Measurements from ENCODE around the gene INO80E. TPM values are rescaled to one million over a fixed set of nuclear protein-coding genes. Genes with fewer than 3 reads are reported as not detected.

INO80E gene
- total RNA-seq, 4 donors from 2014 or later: 8.5 to 45.0 (median 24.3) TPM

DNA sequence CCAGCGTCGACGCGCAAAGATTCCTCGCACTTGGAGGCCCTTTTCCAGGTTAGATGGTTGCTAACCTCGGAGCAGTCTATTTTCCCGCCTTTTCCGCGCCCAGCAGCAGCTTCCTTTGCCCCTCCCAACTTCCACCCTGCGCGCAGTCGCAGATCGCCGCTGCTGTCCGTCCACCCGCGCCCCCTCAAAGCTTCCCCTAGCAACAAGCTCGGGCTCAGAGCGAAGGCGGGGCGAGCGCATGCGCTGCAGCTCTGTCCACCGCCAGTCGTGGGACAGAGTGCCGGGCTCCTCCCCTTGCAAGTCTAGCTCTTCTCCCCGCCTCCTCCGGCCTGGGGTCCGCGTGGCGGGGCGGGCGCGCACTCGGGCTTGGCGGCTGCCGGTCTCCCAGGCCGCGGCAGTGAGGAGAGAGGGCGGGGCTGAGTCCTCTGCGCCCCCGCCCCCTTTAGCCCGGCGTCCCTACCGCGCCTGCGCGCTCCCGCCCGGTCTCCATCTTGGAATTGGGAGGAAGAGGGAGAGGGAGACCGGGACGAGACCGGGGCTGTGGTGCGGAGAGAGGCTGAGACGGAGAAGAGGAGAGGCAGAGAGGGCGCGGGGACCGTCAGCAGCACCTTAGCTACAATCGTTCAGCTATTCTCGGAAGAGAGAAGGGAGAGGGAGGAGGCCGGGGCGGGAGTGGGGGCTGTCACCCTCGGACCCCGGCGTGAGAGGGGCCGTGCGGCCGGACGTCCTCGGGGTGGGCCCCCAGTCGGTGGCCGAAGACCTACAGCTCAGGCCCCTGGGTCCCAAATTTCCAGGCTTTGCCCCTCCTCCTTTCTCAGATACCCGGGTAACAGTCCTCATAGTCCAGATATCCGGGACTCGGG lies 22.4 kb upstream of the INO80E start, which contains the start of gene TAOK2:
TSS of gene TAOK2 (plus strand) at position 485 of the 863 bp plus-strand sequence. CDS start 3,905 bp downstream, outside the sequence.
- TF ChIP-seq, protein P1, sequence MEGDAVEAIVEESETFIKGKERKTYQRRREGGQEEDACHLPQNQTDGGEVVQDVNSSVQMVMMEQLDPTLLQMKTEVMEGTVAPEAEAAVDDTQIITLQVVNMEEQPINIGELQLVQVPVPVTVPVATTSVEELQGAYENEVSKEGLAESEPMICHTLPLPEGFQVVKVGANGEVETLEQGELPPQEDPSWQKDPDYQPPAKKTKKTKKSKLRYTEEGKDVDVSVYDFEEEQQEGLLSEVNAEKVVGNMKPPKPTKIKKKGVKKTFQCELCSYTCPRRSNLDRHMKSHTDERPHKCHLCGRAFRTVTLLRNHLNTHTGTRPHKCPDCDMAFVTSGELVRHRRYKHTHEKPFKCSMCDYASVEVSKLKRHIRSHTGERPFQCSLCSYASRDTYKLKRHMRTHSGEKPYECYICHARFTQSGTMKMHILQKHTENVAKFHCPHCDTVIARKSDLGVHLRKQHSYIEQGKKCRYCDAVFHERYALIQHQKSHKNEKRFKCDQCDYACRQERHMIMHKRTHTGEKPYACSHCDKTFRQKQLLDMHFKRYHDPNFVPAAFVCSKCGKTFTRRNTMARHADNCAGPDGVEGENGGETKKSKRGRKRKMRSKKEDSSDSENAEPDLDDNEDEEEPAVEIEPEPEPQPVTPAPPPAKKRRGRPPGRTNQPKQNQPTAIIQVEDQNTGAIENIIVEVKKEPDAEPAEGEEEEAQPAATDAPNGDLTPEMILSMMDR (IDR thresholded peaks at IDR 0.05; ENCODE audit: low read depth): no peak

DNA sequence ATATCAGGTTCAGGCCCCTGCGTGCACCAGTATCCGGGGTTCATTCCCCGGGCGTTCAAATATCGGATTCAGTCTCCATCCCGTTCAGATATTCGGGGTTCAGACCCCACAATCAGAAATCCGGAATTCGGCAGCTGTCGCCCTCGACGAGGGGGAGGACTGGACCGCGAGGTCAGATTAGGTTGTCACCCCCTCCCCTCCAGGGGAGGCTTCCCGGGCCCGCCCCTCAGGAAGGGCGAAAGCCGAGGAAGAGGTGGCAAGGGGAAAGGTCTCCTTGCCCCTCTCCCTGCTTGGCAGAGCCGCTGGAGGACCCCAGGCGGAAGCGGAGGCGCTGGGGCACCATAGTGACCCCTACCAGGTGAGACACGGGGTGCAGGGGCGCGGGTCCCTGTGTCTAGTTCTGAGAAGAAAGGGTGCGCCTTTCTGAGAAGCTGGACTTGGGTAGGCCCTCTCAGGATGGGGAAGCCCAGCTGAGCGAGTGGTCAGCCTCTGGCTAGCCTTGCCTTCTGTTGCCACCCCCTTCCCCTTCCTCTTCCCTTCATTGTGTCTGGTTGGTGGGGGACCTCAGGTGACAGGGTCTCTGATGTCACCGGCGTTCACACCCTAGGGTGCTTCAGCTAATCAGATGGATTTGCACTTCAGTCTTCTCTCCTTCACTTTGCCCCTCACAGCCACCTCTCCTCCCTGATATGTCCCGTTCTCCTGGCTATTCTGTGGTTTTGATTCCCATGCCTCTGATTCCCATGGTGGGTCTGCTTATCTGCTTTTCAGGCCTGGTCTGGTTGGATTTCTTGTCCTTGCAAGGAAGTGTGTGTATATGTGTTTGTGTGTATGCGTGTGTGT lies 21.5 kb upstream of the INO80E start:
- TF ChIP-seq, protein P1 (IDR thresholded peaks at IDR 0.05; ENCODE audit: low read depth): no peak

DNA sequence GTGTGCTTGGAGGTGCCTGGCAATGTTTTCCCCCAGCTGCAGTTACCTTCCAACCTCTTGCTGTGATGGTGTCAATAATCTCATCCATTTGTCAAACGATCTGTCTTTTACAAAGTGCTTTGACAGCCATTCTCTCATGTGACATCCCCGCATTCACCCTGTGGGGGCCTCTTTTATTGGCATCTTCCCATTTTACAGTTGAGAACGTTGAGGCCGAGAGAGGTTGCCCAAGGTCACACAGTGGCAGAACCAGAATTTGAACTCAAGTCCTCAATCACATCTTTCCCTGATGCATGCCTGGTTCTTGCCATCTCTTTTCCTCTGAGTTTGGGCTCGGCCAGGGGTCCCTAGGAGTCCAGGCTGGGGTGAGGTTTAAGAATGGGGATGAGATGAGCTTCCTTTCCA lies 20.9 kb upstream of the INO80E start:
- TF ChIP-seq, protein P1 (IDR thresholded peaks at IDR 0.05; ENCODE audit: low read depth): no peak

DNA sequence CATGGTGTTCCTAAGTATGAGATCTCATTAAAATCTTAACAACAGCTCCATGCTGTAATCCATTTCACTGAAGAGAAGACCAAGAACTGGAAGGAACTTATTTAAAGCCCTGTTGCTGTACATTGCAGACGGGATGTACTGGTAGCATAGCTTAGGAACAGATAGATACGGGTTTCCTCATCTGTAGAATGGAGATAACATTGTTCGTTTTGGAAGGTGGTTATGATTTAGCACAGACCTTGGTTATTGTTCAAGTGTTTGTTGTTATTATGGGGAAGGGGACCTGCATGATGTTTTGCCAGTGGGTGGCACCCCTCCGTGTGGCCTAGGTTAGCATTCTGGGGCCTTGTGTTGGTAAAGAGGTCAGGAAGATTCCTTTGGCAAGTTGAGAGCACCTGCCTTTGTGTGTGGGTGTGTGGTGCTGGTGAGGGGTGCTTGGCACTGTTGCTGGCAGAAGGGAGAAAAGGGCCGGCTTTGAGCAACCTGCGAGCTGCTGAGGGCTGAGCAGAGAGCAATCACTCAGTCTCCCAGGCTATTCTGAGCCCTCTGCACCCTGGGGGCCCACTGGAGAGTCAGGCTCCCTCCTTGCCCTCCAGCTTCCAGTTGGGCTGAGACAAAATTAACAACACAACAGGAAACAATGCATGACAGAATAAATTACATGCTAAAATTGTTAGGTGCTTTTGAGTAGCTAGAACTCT lies 20.1 kb upstream of the INO80E start:
- TF ChIP-seq, protein P1 (IDR thresholded peaks at IDR 0.05; ENCODE audit: low read depth): no peak

DNA sequence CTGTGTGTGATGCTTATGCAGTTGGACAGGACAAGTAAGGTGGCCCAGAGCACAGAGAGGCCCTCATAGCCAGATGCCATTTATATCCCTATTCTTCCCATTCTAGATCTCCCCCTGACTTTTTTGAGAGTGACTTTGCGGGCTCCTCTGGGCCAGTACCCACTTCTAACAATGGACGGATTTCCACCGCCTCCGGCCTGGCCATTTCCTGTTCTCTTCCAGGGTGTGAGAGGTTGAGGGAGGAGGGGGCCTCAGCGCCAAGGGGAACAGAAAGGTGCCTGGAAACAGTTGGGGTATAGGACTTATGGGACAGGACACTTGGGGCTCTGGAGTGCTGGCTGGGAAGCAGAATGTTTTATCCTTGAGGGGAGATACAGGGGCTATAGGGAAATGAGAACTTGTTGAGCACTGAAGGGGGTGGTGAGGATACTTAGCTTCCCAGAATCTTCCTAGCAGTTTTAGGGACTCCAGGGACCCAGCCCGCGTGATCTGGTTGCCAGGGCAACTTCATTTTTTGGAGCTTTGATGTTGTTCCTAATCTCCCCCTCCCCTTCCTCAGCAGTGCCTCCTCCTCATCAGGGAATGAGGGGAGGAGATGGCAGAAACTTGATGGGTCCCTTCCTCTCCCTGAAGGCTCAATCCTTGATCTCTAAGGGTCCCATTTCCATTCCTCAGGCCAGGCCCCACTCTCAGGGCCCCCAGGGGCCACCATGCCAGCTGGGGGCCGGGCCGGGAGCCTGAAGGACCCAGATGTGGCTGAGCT lies 18.8 kb upstream of the INO80E start:
- TF ChIP-seq, protein P1 (IDR thresholded peaks at IDR 0.05; ENCODE audit: low read depth): no peak

DNA sequence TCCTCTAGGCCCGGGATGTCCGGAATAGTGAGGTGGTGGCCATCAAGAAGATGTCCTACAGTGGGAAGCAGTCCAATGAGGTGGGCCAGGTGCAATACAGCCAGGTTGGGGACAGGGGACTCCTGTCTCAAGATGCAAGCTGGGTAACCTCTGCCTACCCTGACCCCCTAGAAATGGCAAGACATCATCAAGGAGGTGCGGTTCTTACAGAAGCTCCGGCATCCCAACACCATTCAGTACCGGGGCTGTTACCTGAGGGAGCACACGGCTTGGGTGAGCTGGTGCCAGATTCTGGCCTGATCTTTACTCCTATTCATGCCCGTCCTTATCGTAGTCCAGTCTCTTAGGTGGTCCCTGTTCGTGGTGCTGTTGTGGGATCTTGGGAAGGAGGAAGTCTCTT lies 18.0 kb upstream of the INO80E start:
- TF ChIP-seq, protein P1 (IDR thresholded peaks at IDR 0.05; ENCODE audit: low read depth): no peak

Data from subcutaneous adipose tissue (tissue), 4 donors.